Right lobe of liver (tissue), 4 donors: ENCODE results near the gene CYP17A1.

ENCODE experiments used
- POLR2A ChIP-seq: fragments of 450-650 bp; IDR thresholded peaks from one replicate; pipeline ENCODE4 v1.6.1; 2017; ENCODE audit warnings: antibody characterized with exemption, mild to moderate bottlenecking
- TF ChIP-seq, protein P1 (sequence below), 4 donors: fragments of 200-600 bp in 3 of 4; fragments of 450-650 bp in 1 of 4; IDR thresholded peaks; one replicate each; pipeline versions ENCODE4 v1.5.1 to v1.8.0; 2016 to 2022; ENCODE audit warnings: antibody characterized with exemption in 4 of 4, mild to moderate bottlenecking in 2 of 4
- donor health status: DM: no; HTN: no; CAD: no.
- donor health status: DM: no; HTN: no; CAD: no.
- donor health status: DM: no; HTN: yes; CAD: no.

GRCh38 chr10:102863660-102864059, 26.4 kb upstream of the CYP17A1 start:
- TF ChIP-seq POLR2A, result no peak
- TF ChIP-seq, protein P1, sequence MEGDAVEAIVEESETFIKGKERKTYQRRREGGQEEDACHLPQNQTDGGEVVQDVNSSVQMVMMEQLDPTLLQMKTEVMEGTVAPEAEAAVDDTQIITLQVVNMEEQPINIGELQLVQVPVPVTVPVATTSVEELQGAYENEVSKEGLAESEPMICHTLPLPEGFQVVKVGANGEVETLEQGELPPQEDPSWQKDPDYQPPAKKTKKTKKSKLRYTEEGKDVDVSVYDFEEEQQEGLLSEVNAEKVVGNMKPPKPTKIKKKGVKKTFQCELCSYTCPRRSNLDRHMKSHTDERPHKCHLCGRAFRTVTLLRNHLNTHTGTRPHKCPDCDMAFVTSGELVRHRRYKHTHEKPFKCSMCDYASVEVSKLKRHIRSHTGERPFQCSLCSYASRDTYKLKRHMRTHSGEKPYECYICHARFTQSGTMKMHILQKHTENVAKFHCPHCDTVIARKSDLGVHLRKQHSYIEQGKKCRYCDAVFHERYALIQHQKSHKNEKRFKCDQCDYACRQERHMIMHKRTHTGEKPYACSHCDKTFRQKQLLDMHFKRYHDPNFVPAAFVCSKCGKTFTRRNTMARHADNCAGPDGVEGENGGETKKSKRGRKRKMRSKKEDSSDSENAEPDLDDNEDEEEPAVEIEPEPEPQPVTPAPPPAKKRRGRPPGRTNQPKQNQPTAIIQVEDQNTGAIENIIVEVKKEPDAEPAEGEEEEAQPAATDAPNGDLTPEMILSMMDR (IDR thresholded peaks at IDR 0.05), result no peak
